HPDE6-E6E7 (cell line): ENCODE measurements around the gene PSEN2.

Experiments used
- DNase-seq: peaks from one replicate; pipeline ENCODE4 v3.0.0; 2011; ENCODE audit warnings: missing footprints; ENCODE audit errors: extremely low spot score

Gene PSEN2

DNA sequence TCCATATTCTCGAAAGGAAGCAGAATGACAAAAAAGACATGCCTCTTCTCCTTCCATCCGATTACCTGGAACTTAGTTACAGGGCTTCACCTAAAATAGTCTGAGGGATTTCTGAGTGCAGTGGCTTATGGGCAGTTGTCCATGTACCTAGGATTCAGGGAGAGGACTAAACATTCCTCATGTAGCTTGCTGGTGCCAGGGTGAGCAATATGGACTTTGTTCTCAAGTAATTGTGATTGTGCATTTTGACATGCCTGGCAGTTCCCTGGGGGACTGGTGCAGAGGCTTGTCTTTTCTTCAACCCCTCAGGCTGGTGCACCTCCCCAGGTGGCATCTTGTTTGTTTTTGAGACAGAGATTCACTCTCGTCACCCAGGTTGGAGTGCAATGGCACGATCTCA, 6.1 kb upstream of the PSEN2 start:
- DNase-seq = no peak

- DNase-seq = no peak
Measured at GRCh38 chr1:226865590-226865989, 4.8 kb upstream of the PSEN2 start.

DNA sequence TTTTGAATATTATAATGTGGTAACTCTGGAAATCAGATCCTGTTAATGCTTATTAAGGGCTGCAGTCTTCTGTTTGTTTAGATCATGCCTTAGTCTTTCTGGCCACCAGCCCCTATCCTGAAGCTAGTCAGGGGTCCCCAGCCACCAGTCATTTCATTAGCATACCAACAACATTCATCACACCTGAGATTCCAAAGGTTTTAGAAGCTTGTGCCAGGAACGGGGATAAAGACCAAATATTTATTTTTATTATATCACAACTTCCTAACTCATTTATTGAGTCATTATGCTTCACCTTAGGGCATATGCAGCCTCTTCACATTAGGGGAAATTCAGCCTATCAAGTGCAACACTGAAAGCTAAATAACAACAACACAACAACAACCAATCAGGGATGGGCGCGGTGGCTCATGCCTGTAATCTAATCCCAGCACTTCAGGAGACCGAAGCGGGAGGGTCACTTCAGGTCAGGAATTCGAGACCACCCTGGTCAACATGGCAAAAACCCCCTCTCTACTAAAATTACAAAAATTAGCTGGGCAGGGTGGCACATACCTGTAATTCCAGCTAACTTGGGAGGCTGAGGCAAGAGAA, 2.9 kb upstream of the PSEN2 start:
- DNase-seq = no peak

GRCh38 chr1:226868726-226869125, 1.7 kb upstream of the PSEN2 start:
- DNase-seq = no peak

GRCh38 chr1:226870026-226870400, 403 bp upstream of the PSEN2 start:
- DNase-seq = peak; percentile 27

GRCh38 chr1:226871636-226872327, 1.4 kb downstream of the PSEN2 start:
- DNase-seq = no peak

- no peak for DNase-seq
Measured at GRCh38 chr1:226872437-226872836, 2.0 kb downstream of the PSEN2 start.

- DNase-seq = no peak
Measured at GRCh38 chr1:226873771-226874578, 3.6 kb downstream of the PSEN2 start.

GRCh38 chr1:226874579-226875425, 4.4 kb downstream of the PSEN2 start:
- DNase-seq = no peak

DNA sequence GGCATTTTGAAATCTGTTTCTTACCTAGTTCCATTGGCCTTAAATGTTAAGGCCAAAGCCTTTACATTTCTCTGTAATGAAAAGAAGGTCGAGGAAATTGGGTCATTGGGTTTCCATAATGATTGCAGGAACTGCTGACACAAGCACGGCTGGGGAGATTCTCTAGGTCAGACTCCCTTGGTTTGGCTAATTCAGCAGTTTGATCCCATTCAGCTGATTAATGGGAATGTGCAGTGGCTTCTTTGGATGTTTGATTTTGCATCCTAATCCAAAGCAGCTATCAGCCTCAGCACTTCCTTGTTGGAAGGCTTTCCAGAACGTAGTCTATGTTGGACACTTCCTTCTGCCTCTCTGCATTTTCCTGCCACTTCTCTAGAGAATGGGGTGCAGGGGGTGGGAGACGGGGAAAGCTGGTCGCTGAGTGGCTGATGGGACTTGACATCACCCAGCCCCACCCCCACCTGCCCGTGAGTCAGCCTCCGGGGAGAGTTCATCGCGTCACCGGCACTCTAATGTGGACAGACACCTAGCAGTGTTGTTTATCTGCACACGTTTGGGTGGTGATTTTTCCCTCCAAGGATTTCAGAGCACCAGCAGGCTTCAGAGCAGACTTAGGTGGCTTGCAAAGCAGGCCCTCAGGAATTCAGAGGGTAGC, 5.4 kb downstream of the PSEN2 start:
- peak; percentile 87 for DNase-seq

GRCh38 chr1:226877669-226878068, 7.3 kb downstream of the PSEN2 start:
- peak; percentile 26 for DNase-seq

DNA sequence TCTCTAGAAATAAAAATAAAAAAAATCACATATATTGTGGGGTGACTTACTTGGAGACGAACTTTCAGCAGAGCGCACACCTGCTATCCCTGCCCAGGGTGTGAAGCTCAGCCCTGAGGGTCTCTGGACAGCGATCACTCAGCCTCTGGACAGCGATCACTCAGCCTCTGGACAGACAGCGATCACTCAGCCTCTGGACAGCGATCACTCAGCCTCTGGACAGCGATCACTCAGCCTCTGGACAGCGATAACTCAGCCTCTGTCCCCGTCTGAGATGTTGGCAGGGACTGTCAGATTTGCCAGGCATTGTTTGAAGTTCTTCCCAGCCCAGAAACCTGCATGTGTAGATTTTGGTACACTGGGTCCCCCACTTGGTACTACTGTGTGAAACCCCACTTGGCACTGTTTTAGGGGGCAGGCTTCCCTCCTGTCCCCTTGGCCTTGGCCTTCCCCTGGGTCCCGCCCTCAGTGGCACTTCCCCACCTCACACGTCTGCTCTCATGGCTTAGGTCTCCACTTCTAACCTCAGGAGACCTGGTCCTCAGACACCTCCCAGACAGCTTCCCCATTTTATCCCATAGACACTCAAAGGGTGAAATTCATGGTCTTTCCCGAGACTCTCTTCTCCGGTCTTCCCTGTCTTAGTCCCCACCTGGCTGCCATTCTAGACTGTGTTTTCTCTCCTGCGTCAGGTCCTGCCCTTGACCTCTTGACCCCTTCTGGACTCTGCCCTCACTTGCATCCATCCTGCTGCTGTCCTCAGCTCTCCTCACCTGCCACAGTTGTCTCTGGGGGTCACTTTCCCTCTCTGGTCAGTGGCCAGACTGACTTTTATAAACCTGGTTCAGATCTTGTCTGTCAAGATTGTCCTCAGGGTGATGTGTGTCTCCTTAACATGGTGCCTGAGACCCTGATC, 10.2 kb downstream of the PSEN2 start:
- no peak for DNase-seq

- DNase-seq = no peak
Measured at GRCh38 chr1:226881515-226882185, 11.2 kb downstream of the PSEN2 start.

- no peak for DNase-seq
Measured at GRCh38 chr1:226882187-226882586, 11.8 kb downstream of the PSEN2 start.

DNA sequence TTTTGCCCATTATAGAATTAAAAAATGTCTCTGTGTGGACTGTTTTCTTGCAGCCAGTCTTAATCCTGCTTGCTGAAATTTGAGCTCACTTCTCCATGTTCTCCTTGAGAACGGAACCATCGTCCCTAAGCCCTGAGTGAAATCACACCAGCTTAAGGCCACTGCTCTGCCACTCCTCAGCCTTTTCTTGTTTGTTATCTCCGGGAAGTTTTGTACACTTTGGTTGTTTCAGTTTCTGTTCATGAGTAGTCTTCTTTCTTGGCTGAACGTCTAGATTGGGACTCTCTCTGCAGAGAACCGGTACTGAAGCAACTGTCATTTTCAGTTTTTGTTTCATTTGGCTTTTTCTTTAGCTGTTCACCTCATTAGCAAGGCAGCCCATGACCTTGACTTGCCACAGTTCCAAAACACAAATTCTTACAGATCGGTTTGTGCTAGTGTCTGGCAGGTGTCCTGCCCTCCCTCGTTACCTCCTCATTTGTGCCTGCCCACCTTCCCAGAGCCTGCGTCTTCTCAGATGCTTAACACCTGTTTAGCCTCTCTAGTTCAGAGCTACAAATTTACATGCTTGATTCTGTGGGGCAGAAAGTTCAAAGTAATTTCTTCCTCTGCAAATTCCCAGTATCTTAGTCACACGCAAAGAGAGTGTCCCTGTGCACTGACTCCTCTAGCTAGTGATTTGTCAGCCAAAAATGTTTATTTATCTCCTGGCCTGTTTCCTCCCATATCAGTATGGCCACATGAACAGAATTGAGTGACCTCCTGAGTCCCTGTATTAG, 12.4 kb downstream of the PSEN2 start:
- no peak for DNase-seq

DNA sequence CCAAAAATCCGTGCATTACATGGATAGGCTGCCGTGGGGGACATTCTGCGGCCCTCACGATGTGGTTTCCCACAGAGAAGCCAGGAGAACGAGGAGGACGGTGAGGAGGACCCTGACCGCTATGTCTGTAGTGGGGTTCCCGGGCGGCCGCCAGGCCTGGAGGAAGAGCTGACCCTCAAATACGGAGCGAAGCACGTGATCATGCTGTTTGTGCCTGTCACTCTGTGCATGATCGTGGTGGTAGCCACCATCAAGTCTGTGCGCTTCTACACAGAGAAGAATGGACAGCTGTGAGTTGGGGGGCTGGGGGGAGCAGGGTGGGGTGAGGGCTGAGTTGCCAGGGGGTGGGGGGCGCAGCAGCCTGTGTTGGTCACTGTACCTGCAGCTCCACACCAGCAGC, 13.2 kb downstream of the PSEN2 start:
- no peak for DNase-seq

DNA sequence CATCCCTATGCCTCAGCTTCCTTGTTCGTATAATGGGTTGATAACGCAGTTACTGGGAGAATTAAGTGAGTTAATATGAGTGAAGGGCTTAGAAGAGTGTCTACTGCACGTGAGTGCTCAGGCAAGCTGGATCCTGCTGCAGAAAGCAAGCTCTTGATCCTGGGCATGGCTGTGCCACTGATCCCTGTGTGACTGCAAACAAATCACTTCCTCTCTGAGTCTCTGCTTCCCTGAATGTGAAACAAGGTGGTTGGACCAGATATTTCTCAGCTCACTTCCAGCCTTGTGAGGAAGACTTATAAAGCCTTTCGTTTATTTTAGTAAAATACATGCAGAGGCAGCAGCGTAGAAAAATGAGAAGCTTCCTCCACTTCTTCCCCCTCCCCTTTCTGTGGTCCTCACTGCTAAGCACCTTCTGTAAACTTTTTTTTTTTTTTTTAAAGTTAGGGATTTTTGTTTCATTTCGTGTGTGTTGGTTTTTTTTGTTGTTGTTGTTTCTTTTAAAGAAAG, 13.8 kb downstream of the PSEN2 start:
- no peak for DNase-seq

DNA sequence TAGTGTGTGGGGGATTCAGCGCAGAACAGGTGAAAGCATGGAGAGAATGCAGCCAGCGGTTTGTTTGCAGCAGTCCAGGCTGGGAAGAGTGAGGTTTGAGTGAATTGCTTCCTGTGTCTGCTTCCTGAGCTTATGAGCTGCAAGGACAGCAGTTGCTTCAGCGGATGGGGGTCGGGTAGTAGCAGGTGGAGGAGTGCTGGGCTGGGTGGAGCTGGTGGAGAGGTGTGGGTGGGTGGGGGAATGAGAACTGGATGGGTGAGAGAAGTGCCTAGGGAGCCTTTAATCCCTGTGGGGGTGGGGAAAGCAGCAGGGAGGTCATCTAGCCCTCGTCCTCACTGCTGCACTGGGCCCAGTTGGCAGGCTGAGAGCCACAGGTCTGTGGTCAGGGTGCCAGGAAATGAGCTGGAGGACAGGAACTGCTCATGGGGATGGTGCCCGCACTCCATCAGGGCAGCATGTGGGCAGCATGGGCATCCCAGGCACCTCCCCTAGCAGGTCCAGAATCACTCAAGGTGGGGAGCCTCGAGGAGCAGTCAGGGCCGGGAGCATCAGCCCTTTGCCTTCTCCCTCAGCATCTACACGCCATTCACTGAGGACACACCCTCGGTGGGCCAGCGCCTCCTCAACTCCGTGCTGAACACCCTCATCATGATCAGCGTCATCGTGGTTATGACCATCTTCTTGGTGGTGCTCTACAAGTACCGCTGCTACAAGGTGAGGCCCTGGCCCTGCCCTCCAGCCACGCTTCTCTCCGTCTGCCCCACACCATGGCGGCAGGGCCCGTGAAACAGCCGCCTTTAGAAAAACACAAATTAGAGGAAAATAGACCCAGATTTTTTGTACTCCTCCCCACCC, 14.8 kb downstream of the PSEN2 start:
- no peak for DNase-seq
